Measurements from ENCODE around the gene UCHL3.

UCHL3 gene

GRCh38 chr13:75618308-75618707 is 68.7 kb downstream of the UCHL3 start:
- intact Hi-C loops (cut with DNase I): no loop called here
- no peak for DNase-seq

- no peak for DNase-seq
- intact Hi-C loops (cut with DNase I): no loop called here
Observed at GRCh38 chr13:75620020-75620419, 70.4 kb downstream of the UCHL3 start.

- intact Hi-C loops (cut with DNase I): no loop called here
- no peak for DNase-seq
Observed at GRCh38 chr13:75621147-75621546, 71.6 kb downstream of the UCHL3 start.

GRCh38 chr13:75628801-75629200 is 79.2 kb downstream of the UCHL3 start:
- no peak for DNase-seq
- intact Hi-C loops (cut with DNase I): no loop called here

- no peak for DNase-seq
- intact Hi-C loops (cut with DNase I): no loop called here
Observed at GRCh38 chr13:75633285-75633684, 83.7 kb downstream of the UCHL3 start.

GRCh38 chr13:75635101-75635827 is 85.7 kb downstream of the UCHL3 start:
- DNase-seq: peak in 2 of 10 donors; percentile 77 to 80
- intact Hi-C loops (cut with DNase I): no loop called here

- peak in 6 of 10 donors; percentile 6 to 88 (median 62) for DNase-seq
- intact Hi-C loops (cut with DNase I): no loop called here
Observed at GRCh38 chr13:75635828-75636435, 86.3 kb downstream of the UCHL3 start, which contains the start of gene LMO7. TSS of gene LMO7 (plus strand) at chr13:75636330. CDS start at chr13:75636658, 328 bp downstream.

- peak in 3 of 10 donors; percentile 10 to 84 (median 75) for DNase-seq
- intact Hi-C loops (cut with DNase I): no loop called here
Observed at GRCh38 chr13:75636436-75637180, 87.0 kb downstream of the UCHL3 start.

GRCh38 chr13:75637181-75637750 is 87.7 kb downstream of the UCHL3 start:
- no peak for DNase-seq
- intact Hi-C loops (cut with DNase I): no loop called here

- DNase-seq: no peak
- intact Hi-C loops (cut with DNase I): no loop called here
Observed at GRCh38 chr13:75639454-75639853, 89.9 kb downstream of the UCHL3 start.

- DNase-seq: no peak
- intact Hi-C loops (cut with DNase I): no loop called here
Observed at GRCh38 chr13:75641026-75641425, 91.4 kb downstream of the UCHL3 start.

GRCh38 chr13:75643182-75643581 is 93.6 kb downstream of the UCHL3 start:
- DNase-seq: no peak
- intact Hi-C loops (cut with DNase I): no loop called here

- no peak for DNase-seq
- intact Hi-C loops (cut with DNase I): no loop called here
Observed at GRCh38 chr13:75643693-75644092, 94.1 kb downstream of the UCHL3 start.

GRCh38 chr13:75645141-75645540 is 95.5 kb downstream of the UCHL3 start:
- intact Hi-C loops (cut with DNase I): no loop called here
- DNase-seq: no peak

- intact Hi-C loops (cut with DNase I): no loop called here
- no peak for DNase-seq
Observed at GRCh38 chr13:75647126-75647784, 97.7 kb downstream of the UCHL3 start.

GRCh38 chr13:75648446-75648845 is 98.9 kb downstream of the UCHL3 start:
- intact Hi-C loops (cut with DNase I): no loop called here
- no peak for DNase-seq

- DNase-seq: no peak
- intact Hi-C loops (cut with DNase I): no loop called here
Observed at GRCh38 chr13:75651013-75651412, 101.4 kb downstream of the UCHL3 start.

- intact Hi-C loops (cut with DNase I): no loop called here
- no peak for DNase-seq
Observed at GRCh38 chr13:75652726-75653125, 103.1 kb downstream of the UCHL3 start.
